Small intestine (tissue), 7 donors: Measurements from ENCODE around the gene REG4. TPM values are rescaled to one million over a fixed set of nuclear protein-coding genes. Genes with fewer than 3 reads are reported as not detected.
"Not testable (repeated sequence)": the region's sequence is repeated elsewhere in the genome, so short reads cannot be mapped to it uniquely, and the experiment has no call there.

Experiments
- DNase-seq, 2 donors: peaks; one replicate each; pipeline versions ENCODE4 v3.0.0 to v3.0.0-alpha.2; 2013
- FAIRE-seq: peaks from 2 replicates; lab custom pipeline; 2012; peaks lifted over from hg19 to GRCh38; lab: Jason Lieb, UNC
- H3K27ac ChIP-seq, 3 donors: one replicate each; pipeline ENCODE4 v1.5.1; 2013; ENCODE audit warnings: low read length in 2 of 3, mild to moderate bottlenecking in 2 of 3, control low read depth in 1 of 3, inconsistent platforms in 1 of 3, low read depth in 1 of 3, moderate library complexity in 1 of 3
- H3K27me3 ChIP-seq, 3 donors: one replicate each; pipeline ENCODE4 v1.6.1; 2013; ENCODE audit warnings: low read length in 3 of 3, inconsistent platforms in 1 of 3; ENCODE audit not compliant: control insufficient read depth in 3 of 3, insufficient read depth in 3 of 3
- H3K36me3 ChIP-seq, 3 donors: one replicate each; pipeline ENCODE4 v1.6.1; 2013; ENCODE audit warnings: low read length in 3 of 3, inconsistent platforms in 1 of 3, low read depth in 1 of 3, mild to moderate bottlenecking in 1 of 3, moderate library complexity in 1 of 3; ENCODE audit not compliant: control insufficient read depth in 3 of 3, insufficient read depth in 2 of 3
- H3K4me1 ChIP-seq, 3 donors: one replicate each; pipeline ENCODE4 v1.6.1; 2013; ENCODE audit warnings: low read length in 2 of 3, inconsistent platforms in 1 of 3, low read depth in 1 of 3, mild to moderate bottlenecking in 1 of 3, moderate library complexity in 1 of 3; ENCODE audit not compliant: control insufficient read depth in 3 of 3, insufficient read depth in 2 of 3
- H3K4me3 ChIP-seq, 3 donors: one replicate each; pipeline ENCODE4 v1.5.1; 2013; ENCODE audit warnings: low read length in 3 of 3, control low read depth in 1 of 3, inconsistent platforms in 1 of 3, low read depth in 1 of 3, mild to moderate bottlenecking in 1 of 3, moderate library complexity in 1 of 3
- H3K9me3 ChIP-seq, 2 donors: one replicate each; pipeline ENCODE4 v1.6.1; 2013; ENCODE audit warnings: low read depth in 1 of 2, low read length in 1 of 2; ENCODE audit not compliant: control insufficient read depth in 2 of 2, insufficient read depth in 1 of 2
- WGBS, 3 donors: extraction: QIAGEN DNeasy Blood & Tissue Kit; methylation state at CpG; one replicate each; pipeline ENCODE4 v1.1.7; 2013; 5-methylcytosine and 5-hydroxymethylcytosine counted together
- polyA plus RNA-seq, 4 donors: library from polyadenylated mRNA; stranded (reverse) in 3 of 4; unstranded in 1 of 4; fragments of 200-250 nt in 3 of 4; fragments of 120-200 nt in 1 of 4; gene quantifications; one replicate each; pipeline versions ENCODE4 v1.2.1 to v1.2.3, GENCODE V29; 2013
- donor health status: healthy with polysubstance abuse.
- donor health status: control.
- donor health status: control.
- donor health status: Bipolar disorder and iron deficiency.
- donor health status: healthy.

Gene REG4
- polyA plus RNA-seq, 4 donors = 145 to 1,219 (median 254) TPM

- H3K36me3 ChIP-seq = peaks cover 0 to 2% (median 0%) of the 10 kb centered on the region in 3 donors
- H3K4me3 ChIP-seq = no peak overlapping the region
- H3K27me3 ChIP-seq = no peaks in the 10 kb centered on the region
- WGBS, 3 donors = 60 to 88% (median 82%) methylated on average over 3 of the region's 3 CpGs
- peak overlapping the region in 1 of 3 donors; percentile 23 for H3K27ac ChIP-seq
- H3K4me1 ChIP-seq = peaks cover 2 to 66% (median 8%) of the 10 kb centered on the region in 3 donors
- FAIRE-seq = no peak
- DNase-seq = peak in 1 of 2 donors; percentile 40
- no peaks in the 10 kb centered on the region for H3K9me3 ChIP-seq
Observed at GRCh38 chr1:119794876-119795240, 16.4 kb downstream of the REG4 start.

DNA sequence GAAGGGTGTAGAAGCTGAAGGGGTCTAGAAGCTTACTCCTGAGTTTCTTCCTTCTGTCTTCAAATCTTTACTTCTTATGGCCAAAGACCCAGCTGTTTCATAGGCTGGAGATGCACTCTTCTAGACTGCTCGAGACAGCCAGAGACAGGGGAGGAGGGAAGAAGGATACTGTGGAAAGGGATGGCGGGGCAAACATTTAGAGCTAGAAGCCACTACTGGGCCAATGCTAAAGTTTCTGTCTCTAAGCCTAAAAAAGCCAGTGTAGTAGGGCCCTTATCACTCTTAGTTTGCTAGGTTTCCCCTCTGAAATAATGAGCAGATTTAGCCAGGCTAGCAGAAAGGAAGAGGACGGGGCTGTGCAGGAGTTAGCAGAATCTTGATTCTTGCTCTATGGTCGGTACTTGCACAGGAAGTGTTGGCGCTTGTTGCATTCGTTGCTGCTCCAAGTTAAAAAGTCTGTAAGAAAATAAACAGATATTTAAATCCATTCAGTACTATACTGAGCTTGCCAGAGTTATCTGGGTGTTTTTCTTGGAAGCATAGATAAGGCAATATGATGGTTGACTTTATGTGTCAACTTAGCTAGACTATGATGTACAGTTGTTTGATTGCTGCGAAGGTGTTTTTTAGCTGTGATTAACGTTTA, 16.9 kb downstream of the REG4 start:
- FAIRE-seq = no peak

DNA sequence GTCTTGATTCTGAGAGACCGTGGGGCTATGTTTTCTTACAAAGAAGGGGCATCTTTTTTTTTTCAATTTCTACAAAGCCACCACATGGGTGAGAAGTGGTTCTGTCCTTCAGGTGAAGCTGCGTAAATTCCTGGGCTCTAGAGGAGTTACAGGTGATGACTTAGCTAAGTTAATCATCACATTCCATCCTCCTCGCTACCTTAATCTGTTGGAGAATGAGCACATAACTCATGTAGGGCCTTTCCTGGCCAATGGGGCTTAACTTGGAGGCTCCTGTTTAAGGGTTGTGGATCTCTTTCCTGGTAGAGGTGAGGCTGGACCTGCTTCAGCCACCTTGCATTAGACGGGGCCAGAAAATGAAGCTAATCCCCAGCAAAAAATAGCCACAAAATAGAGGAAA, 19.9 kb downstream of the REG4 start:
- H3K9me3 ChIP-seq = no peaks in the 10 kb centered on the region
- peaks cover 0 to 2% (median 0%) of the 10 kb centered on the region in 3 donors for H3K36me3 ChIP-seq
- no peak for FAIRE-seq
- no peak overlapping the region for H3K4me3 ChIP-seq
- DNase-seq = peak in 1 of 2 donors; percentile 64
- peaks cover 2 to 64% (median 8%) of the 10 kb centered on the region in 3 donors for H3K4me1 ChIP-seq
- no peaks in the 10 kb centered on the region for H3K27me3 ChIP-seq
- 66 to 90% (median 71%) methylated on average over 4 of the region's 4 CpGs for WGBS, 3 donors
- H3K27ac ChIP-seq = peak overlapping the region in 1 of 3 donors; percentile 87

More for the DNA sequence above, 16.9 kb downstream of the REG4 start:
- Histone ChIP-seq H3K36me3 (peaks cover 0 to 2% (median 0%) of the 10 kb centered on the region in 3 donors), H3K9me3 (no peaks in the 10 kb centered on the region), H3K4me3 (no peak overlapping the region), H3K27me3 (no peaks in the 10 kb centered on the region), H3K27ac (peak overlapping the region in 1 of 3 donors; percentile 5), H3K4me1 (peaks cover 2 to 66% (median 8%) of the 10 kb centered on the region in 3 donors)
- 68 to 78% (median 75%) methylated on average over 8 of the region's 8 CpGs for WGBS, 3 donors
- DNase-seq = peak in 1 of 2 donors; percentile 40

DNA sequence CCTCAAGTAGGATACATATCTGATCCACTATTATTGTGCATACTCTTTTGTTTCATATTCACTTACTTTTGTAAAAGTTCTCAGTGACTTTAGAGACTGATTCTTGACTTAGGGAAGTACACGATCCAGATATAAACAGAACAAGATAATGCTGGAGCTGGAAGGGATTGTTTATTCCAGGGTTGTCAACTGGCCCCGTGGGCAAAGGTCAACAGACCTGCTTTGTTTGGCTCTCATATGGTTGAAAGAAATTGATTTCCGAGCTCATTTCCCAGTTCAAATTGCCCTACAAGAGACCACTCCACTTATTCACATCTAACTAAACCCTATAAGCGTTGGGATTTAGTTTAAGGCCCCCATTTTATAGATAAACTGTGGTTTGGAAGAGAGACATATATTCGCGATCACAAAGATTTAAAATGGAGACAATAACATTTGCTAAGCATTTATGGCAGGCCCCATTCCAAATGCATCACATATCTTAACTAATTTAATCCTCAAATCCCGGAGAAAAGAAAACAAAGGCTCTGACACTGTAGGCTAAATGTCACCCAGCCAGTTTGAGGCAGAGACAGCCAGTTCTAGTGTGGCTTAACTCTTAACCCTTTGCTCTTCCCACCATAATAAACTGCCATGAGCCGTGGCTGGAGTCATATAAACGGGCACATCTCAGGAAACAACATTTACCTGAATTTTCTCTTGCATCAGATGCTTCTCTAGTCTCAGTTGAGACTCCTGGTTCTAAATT, 20.6 kb downstream of the REG4 start:
- 13 to 43% (median 32%) methylated on average over 9 of the region's 9 CpGs for WGBS, 3 donors
- Histone ChIP-seq H3K27ac (peak overlapping the region; percentile 52 to 87 (median 70)), H3K4me1 (peaks cover 2 to 63% (median 6%) of the 10 kb centered on the region in 3 donors), H3K9me3 (no peaks in the 10 kb centered on the region), H3K36me3 (peaks cover 0 to 2% (median 0%) of the 10 kb centered on the region in 3 donors), H3K27me3 (no peaks in the 10 kb centered on the region), H3K4me3 (no peak overlapping the region)
- no peak for FAIRE-seq
- DNase-seq = peak; percentile 78 to 82

GRCh38 chr1:119787776-119788175, 23.5 kb downstream of the REG4 start:
- peak; percentile 63 to 81 for DNase-seq
- H3K36me3 ChIP-seq = no peaks in the 10 kb centered on the region
- H3K9me3 ChIP-seq = no peaks in the 10 kb centered on the region
- H3K27ac ChIP-seq = peak overlapping the region in 2 of 3 donors; percentile 44 to 78
- H3K27me3 ChIP-seq = no peaks in the 10 kb centered on the region
- no peak for FAIRE-seq
- H3K4me3 ChIP-seq = no peak overlapping the region
- 36 to 56% (median 41%) methylated on average over 2 of the region's 2 CpGs for WGBS, 3 donors
- peaks cover 7 to 66% (median 15%) of the 10 kb centered on the region in 3 donors for H3K4me1 ChIP-seq

GRCh38 chr1:119786473-119787050, 24.7 kb downstream of the REG4 start:
- not testable (repeated sequence) for H3K9me3 ChIP-seq, FAIRE-seq, H3K4me3 ChIP-seq, H3K27me3 ChIP-seq, H3K36me3 ChIP-seq
- Histone ChIP-seq H3K27ac (peak overlapping the region in 1 of 3 donors; percentile 78), H3K4me1 (peaks cover 7 to 67% (median 19%) of the 10 kb centered on the region in 3 donors)
- DNase-seq = peak in 1 of 2 donors; percentile 46
- 33 to 49% (median 45%) methylated on average over 4 of the region's 4 CpGs for WGBS, 3 donors

- H3K9me3 ChIP-seq, FAIRE-seq, H3K36me3 ChIP-seq, H3K4me3 ChIP-seq, H3K27me3 ChIP-seq, DNase-seq: not testable (repeated sequence)
- H3K4me1 ChIP-seq = peaks cover 7 to 62% (median 19%) of the 10 kb centered on the region in 3 donors
- peak overlapping the region in 1 of 3 donors; percentile 78 for H3K27ac ChIP-seq
- WGBS, 3 donors = 62 to 68% (median 66%) methylated on average over 7 of the region's 7 CpGs
Observed at GRCh38 chr1:119786046-119786445, 25.2 kb downstream of the REG4 start.

DNA sequence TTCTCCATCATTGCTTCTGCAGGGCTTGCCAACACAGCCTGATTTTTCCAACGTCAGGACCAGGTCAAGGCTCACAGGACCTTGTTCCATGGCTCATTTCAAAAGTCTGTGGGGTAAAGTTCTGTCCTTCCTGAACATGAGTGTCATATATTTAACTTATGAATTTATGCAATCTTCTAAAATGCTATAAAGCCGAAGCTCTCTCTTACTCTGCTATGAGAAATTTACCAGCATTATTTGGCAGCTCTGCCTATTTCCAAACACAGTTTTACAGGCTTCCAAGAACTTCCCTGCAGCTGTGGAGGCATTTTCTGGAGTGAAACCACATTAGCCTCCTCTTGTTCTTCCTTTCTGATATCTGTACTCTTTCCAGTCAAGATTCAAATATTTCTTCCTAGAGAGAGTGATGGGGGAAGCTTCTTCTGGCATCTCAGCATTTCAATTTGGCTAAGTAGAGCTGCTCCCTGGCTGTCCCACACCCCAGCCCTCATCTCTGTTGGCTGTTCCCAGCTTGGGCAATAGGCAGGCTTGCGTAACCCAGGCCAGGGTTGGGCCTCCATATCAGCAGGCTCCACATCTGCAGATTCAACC, 27.0 kb downstream of the REG4 start:
- WGBS, 3 donors = 35 to 55% (median 36%) methylated on average over 3 of the region's 3 CpGs
- Histone ChIP-seq H3K36me3 (no peaks in the 10 kb centered on the region), H3K27ac (peak overlapping the region in 1 of 3 donors; percentile 78), H3K4me1 (peaks cover 4 to 66% (median 25%) of the 10 kb centered on the region in 3 donors), H3K9me3 (no peaks in the 10 kb centered on the region), H3K27me3 (no peaks in the 10 kb centered on the region), H3K4me3 (no peak overlapping the region)
- DNase-seq = peak; percentile 64 to 66
- no peak for FAIRE-seq
